ENCODE data around the gene KNOP1. TPM values are rescaled to one million over a fixed set of nuclear protein-coding genes. Genes with fewer than 3 reads are reported as not detected.
A peak's percentile ranks its signal among the peaks of the same experiment; 100 is the strongest.

Gene KNOP1
- total RNA-seq (2014; rRNA removed; shearing (Covaris generic)) (19.7 and 37.9 TPM in 2 replicates), total RNA-seq (2022) (30.0 and 33.2 TPM in 2 replicates), Bru-seq, nascent RNA (percentile 74 among the genes with signal in this experiment), BruChase-seq, experiment 1, labeled RNA remaining after a 6-hour chase (percentile 78 among the genes with signal in this experiment), BruChase-seq, experiment 2, labeled RNA remaining after a 2-hour chase (percentile 85 among the genes with signal in this experiment)
- long read RNA-seq, full-length matches to known transcripts = 47 of 73 reads
- long read RNA-seq, partial matches to known transcripts = 2 of 73 reads
- long read RNA-seq, other reads (novel, unspliced or antisense) = 24 of 73 reads

- CTCF ChIA-PET (ENCODE audit: unreplicated experiment) = no interaction called here
- H3K4me3 ChIP-seq (ENCODE audit: low read depth, low read length, poor library complexity, severe bottlenecking) = peak within 1 kb of the TSS; percentile 88
Observed at GRCh38 chr16:19717741-19718623, at the start of gene KNOP1, which contains the start of gene IQCK. Gene KNOP1, minus strand, starts transcription at chr16:19718227. Its CDS starts 3,192 bp downstream, at chr16:19715035. Gene IQCK, plus strand, starts transcription at chr16:19718271. Its CDS starts 36 bp downstream, at chr16:19718307.

DNA sequence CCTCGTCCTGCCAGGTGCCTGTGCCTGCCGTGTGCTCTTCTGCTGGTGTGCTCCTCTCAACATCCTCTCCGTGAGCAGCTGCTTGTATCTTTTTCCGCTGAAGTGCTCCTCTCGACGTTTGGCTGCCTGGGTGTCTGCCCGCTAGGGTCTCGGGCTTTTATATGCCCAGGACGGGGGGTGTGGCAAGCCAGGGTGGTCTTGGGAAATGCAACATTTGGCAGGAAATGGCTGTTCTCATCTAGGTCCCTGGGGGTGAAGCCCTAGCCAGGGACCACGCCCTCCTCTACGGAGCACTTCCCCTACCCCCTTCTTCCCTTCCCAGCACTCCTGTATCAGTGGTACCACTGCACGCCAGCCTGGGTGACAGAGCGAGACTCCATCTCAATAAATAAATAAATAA lies 49.5 kb upstream of the KNOP1 start:
- no peak for TF ChIP-seq EZH2phosphoT487 (IDR thresholded peaks at IDR 0.05; ENCODE audit: borderline replicate concordance, low read depth, low read length)
- TF ChIP-seq, protein P1, sequence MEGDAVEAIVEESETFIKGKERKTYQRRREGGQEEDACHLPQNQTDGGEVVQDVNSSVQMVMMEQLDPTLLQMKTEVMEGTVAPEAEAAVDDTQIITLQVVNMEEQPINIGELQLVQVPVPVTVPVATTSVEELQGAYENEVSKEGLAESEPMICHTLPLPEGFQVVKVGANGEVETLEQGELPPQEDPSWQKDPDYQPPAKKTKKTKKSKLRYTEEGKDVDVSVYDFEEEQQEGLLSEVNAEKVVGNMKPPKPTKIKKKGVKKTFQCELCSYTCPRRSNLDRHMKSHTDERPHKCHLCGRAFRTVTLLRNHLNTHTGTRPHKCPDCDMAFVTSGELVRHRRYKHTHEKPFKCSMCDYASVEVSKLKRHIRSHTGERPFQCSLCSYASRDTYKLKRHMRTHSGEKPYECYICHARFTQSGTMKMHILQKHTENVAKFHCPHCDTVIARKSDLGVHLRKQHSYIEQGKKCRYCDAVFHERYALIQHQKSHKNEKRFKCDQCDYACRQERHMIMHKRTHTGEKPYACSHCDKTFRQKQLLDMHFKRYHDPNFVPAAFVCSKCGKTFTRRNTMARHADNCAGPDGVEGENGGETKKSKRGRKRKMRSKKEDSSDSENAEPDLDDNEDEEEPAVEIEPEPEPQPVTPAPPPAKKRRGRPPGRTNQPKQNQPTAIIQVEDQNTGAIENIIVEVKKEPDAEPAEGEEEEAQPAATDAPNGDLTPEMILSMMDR (conservative IDR thresholded peaks at IDR 0.05; ENCODE audit: low read length) = no peak
- Histone ChIP-seq H3K79me2 (ENCODE audit: insufficient read depth, low read depth, low read length) (no peaks in the 10 kb centered on the region), H3K36me3 (ENCODE audit: insufficient read depth, low read length) (no peaks in the 10 kb centered on the region), H4K20me1 (ENCODE audit: insufficient read depth, low read length) (no peaks in the 10 kb centered on the region), H3K4me3 (ENCODE audit: low read depth, low read length, poor library complexity, severe bottlenecking) (no peak overlapping the region), H3K4me1 (ENCODE audit: insufficient read depth, low read length, poor library complexity, severe bottlenecking) (no peaks in the 10 kb centered on the region), H3K9me3 (ENCODE audit: low read length) (no peaks in the 10 kb centered on the region), H3K9me2 (ENCODE audit: insufficient read depth, low read length) (no peaks in the 10 kb centered on the region), H3K4me2 (ENCODE audit: low read length) (no peak overlapping the region), H2AFZ (ENCODE audit: low read length) (no peak overlapping the region), H3K27ac (ENCODE audit: low read depth, low read length, poor library complexity, severe bottlenecking) (no peak overlapping the region)
- no TSS peak for BruUV-seq (replicated peaks)
- CTCF ChIA-PET (ENCODE audit: unreplicated experiment) = no interaction called here
- POLR2A ChIA-PET = no interaction called here
- intact Hi-C loops (cut with micrococcal nuclease; ENCODE audit: unreplicated experiment) = no loop called here
- DNase-seq (ENCODE audit: low spot score) = no peak

More at GRCh38 chr16:19717741-19718623, at the start of gene KNOP1, which contains the start of gene IQCK:
- H3K4me2 ChIP-seq (ENCODE audit: low read length) = peak within 1 kb of the TSS; percentile 75
- intact Hi-C loops (cut with micrococcal nuclease; ENCODE audit: unreplicated experiment) = loop anchor here (5.0 kb wide), 1 partner anchor 161 kb away; the partner anchor contains the start of gene VPS35L
- BruUV-seq (replicated peaks) = TSS peak; percentile 67
- TF ChIP-seq, protein P1 (conservative IDR thresholded peaks at IDR 0.05; ENCODE audit: low read length) = no peak
- TF ChIP-seq EZH2phosphoT487 (IDR thresholded peaks at IDR 0.05; ENCODE audit: borderline replicate concordance, low read depth, low read length) = no peak
- peak within 1 kb of the TSS; percentile 33 for H3K27ac ChIP-seq (ENCODE audit: low read depth, low read length, poor library complexity, severe bottlenecking)
- peak; percentile 92 for DNase-seq (ENCODE audit: low spot score)
- H3K9me3 ChIP-seq (ENCODE audit: low read length) = no peaks in the 10 kb centered on the region
- peaks cover 19% of the 10 kb centered on the region for H3K4me1 ChIP-seq (ENCODE audit: insufficient read depth, low read length, poor library complexity, severe bottlenecking)
- H3K79me2 ChIP-seq (ENCODE audit: insufficient read depth, low read depth, low read length) = peaks cover 43% of the 10 kb centered on the region
- peaks cover 21% of the 10 kb centered on the region for H3K36me3 ChIP-seq (ENCODE audit: insufficient read depth, low read length)
- POLR2A ChIA-PET = interaction anchor here (1.0 kb wide), 1 partner anchor 20 kb away, joined by 3 read pairs; no protein-coding TSS in a partner anchor
- peak within 1 kb of the TSS; percentile 67 for H2AFZ ChIP-seq (ENCODE audit: low read length)
- peaks cover 5% of the 10 kb centered on the region for H4K20me1 ChIP-seq (ENCODE audit: insufficient read depth, low read length)
- no peaks in the 10 kb centered on the region for H3K9me2 ChIP-seq (ENCODE audit: insufficient read depth, low read length)

Data from OCI-LY7 (cell line).